ENCODE data around the gene ZNF419.
A peak's percentile ranks its signal among the peaks of the same experiment; 100 is the strongest.

The ZNF419 gene

DNA sequence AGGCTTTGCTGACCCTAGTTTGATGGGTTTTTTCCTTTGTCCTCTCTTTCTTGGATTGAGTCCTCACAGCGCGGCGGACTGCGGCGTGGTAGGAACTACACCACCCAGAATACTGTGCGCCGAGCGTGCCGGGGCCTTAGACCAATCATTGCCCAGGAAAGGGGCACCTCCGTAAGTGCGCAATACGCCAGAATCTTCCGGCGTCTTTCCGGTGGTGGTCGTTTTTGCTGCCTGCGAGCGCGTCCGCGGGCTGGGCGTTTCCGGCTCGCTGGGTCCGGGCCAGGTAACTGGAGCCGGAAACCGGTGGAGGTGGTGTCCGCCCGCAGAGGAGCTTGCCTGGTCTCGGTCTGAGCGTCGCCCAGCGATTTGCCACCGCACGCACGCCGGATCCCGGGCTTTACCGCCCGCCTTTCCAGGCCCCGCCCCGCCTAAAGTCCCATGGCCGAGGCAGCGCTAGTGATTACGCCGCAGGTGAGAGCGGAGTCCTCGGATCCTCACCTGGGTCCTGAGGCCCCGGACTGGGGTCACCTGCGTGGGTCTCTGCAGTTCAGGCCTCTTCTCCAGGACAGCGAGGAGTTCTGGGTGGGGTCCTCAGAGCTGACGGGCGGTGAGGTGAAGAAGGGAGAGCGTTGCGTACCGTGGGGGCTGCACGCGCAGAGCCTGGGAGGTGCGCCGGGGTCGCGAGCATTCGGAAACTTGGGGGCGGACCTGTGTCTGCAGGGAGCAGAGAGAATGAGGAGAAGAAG, 39.8 kb downstream of the ZNF419 start, which contains the start of gene ZNF549:
Gene ZNF549 (plus strand): TSS at position 221 of the 746 bp plus-strand sequence. CDS start 218 bp downstream, at position 439.
- DNase-seq (ENCODE audit: low read depth, low spot score), result peak; percentile 67

GRCh38 chr19:57537953-57538547, 50.5 kb downstream of the ZNF419 start:
- no peak for DNase-seq (ENCODE audit: low read depth, low spot score)
